Body of pancreas (tissue), 4 donors: Measurements from ENCODE around the gene ADGRB3.

ENCODE experiments used
- POLR2A ChIP-seq, 3 donors: fragments of 450-650 bp; IDR thresholded peaks; one replicate each; pipeline ENCODE4 v1.6.1; 2016; ENCODE audit warnings: antibody characterized with exemption in 3 of 3, mild to moderate bottlenecking in 2 of 3
- TF ChIP-seq, protein P1 (sequence below), 7 experiments: fragments of 450-650 bp in 4 of 7; fragments of 200-600 bp in 3 of 7; sonication (generic) in 3 of 7; IDR thresholded peaks; one replicate each; pipeline ENCODE4 v1.5.1; 2016 to 2019; ENCODE audit warnings: antibody characterized with exemption in 7 of 7

- TF ChIP-seq POLR2A (IDR thresholded peaks at IDR 0.05), result no peak
- TF ChIP-seq, protein P1, sequence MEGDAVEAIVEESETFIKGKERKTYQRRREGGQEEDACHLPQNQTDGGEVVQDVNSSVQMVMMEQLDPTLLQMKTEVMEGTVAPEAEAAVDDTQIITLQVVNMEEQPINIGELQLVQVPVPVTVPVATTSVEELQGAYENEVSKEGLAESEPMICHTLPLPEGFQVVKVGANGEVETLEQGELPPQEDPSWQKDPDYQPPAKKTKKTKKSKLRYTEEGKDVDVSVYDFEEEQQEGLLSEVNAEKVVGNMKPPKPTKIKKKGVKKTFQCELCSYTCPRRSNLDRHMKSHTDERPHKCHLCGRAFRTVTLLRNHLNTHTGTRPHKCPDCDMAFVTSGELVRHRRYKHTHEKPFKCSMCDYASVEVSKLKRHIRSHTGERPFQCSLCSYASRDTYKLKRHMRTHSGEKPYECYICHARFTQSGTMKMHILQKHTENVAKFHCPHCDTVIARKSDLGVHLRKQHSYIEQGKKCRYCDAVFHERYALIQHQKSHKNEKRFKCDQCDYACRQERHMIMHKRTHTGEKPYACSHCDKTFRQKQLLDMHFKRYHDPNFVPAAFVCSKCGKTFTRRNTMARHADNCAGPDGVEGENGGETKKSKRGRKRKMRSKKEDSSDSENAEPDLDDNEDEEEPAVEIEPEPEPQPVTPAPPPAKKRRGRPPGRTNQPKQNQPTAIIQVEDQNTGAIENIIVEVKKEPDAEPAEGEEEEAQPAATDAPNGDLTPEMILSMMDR (IDR thresholded peaks at IDR 0.05), result no peak
Observed at GRCh38 chr6:69422020-69422419, 786.9 kb downstream of the ADGRB3 start.
